GM23248 (cell line): ENCODE measurements around the gene TACR1. TPM values are rescaled to one million over a fixed set of nuclear protein-coding genes. Genes with fewer than 3 reads are reported as not detected.

Source experiments
- DNase-seq: peaks from one replicate; pipeline ENCODE4 v3.0.0-alpha.2; 2015
- H2AFZ ChIP-seq: fragments of 200-600 bp; sonication (generic); 2 replicates; pipeline ENCODE4 v1.6.1; 2016; ENCODE audit warnings: antibody characterized with exemption
- H3F3A ChIP-seq: fragments of 200-600 bp; sonication (generic); 2 replicates; pipeline ENCODE4 v1.6.1; 2016; ENCODE audit warnings: mild to moderate bottlenecking, antibody characterized with exemption, mixed run types; ENCODE audit not compliant: insufficient read depth
- H3K27ac ChIP-seq: fragments of 200-600 bp; sonication (generic); 2 replicates; pipeline ENCODE4 v1.5.1; 2016; ENCODE audit warnings: mild to moderate bottlenecking
- H3K27me3 ChIP-seq: fragments of 200-600 bp; sonication (generic); replicated peaks from 2 replicates; pipeline ENCODE4 v1.6.1; 2016; ENCODE audit warnings: mild to moderate bottlenecking; ENCODE audit not compliant: insufficient read depth
- H3K36me3 ChIP-seq: fragments of 200-600 bp; sonication (generic); 2 replicates; pipeline ENCODE4 v1.6.1; 2016; ENCODE audit warnings: low read depth, mild to moderate bottlenecking
- H3K4me1 ChIP-seq: fragments of 200-600 bp; sonication (generic); 2 replicates; pipeline ENCODE4 v1.6.1; 2016; ENCODE audit warnings: mild to moderate bottlenecking; ENCODE audit not compliant: insufficient read depth
- H3K4me2 ChIP-seq: fragments of 200-600 bp; sonication (generic); one replicate; pipeline ENCODE4 v1.6.1; 2016; ENCODE audit warnings: mild to moderate bottlenecking; ENCODE audit not compliant: unreplicated experiment
- H3K4me3 ChIP-seq: fragments of 200-600 bp; sonication (generic); 2 replicates; pipeline ENCODE4 v1.5.1; 2016; ENCODE audit warnings: mild to moderate bottlenecking
- H3K79me2 ChIP-seq: fragments of 200-600 bp; sonication (generic); 2 replicates; pipeline ENCODE4 v1.6.1; 2016; ENCODE audit warnings: mild to moderate bottlenecking; ENCODE audit not compliant: insufficient read depth
- H3K9ac ChIP-seq: fragments of 200-600 bp; sonication (generic); 2 replicates; pipeline ENCODE4 v1.6.1; 2016; ENCODE audit warnings: mild to moderate bottlenecking
- H3K9me2 ChIP-seq: fragments of 200-600 bp; sonication (generic); 2 replicates; pipeline ENCODE4 v1.6.1; 2016; ENCODE audit warnings: mixed run types, mild to moderate bottlenecking, moderate library complexity; ENCODE audit not compliant: insufficient read depth
- H3K9me3 ChIP-seq: fragments of 200-600 bp; sonication (generic); one replicate; pipeline ENCODE4 v1.6.1; 2017; ENCODE audit warnings: low read depth
- H4K20me1 ChIP-seq: fragments of 200-600 bp; sonication (generic); 2 replicates; pipeline ENCODE4 v1.6.0; 2016; ENCODE audit not compliant: insufficient read depth
- EZH2 ChIP-seq: fragments of 200-600 bp; sonication (generic); IDR thresholded peaks from 2 replicates; pipeline ENCODE4 v1.6.1; 2018; ENCODE audit warnings: antibody characterized with exemption, mild to moderate bottlenecking; ENCODE audit not compliant: insufficient read depth, poor library complexity, severe bottlenecking
- EZH2phosphoT487 ChIP-seq: fragments of 200-600 bp; sonication (generic); IDR thresholded peaks from 2 replicates; pipeline ENCODE4 v1.6.1; 2018; ENCODE audit warnings: antibody characterized with exemption, moderate library complexity, mild to moderate bottlenecking, low read depth; ENCODE audit not compliant: insufficient read depth
- WGBS, 2 experiments: methylation state at CpG; one replicate each; pipeline ENCODE4 v1.1.6; 2015 to 2017; ENCODE audit warnings: low lambda C conversion rate in 2 of 2, low coverage in 1 of 2; ENCODE audit errors: missing lambda C conversion rate in 2 of 2; 5-methylcytosine and 5-hydroxymethylcytosine counted together
- in situ Hi-C: fragments of 300-500 bp; cut with MboI; formaldehyde crosslinking; loops from 2 replicates; pipeline ENCODE4 v1.15.0; 2020
- polyA plus RNA-seq: library from polyadenylated mRNA; unstranded; fragments of >200 nt; fragmentation: Nextera tagmentation; extraction: Ambion mirVana; gene quantifications from 2 replicates; pipeline ENCODE4 v1.2.1, GENCODE V29; 2016
- total RNA-seq: library from RNA; depleted of rRNA; stranded (reverse); fragments of >200 nt; shearing (Covaris generic); gene quantifications from 2 replicates; pipeline ENCODE4 v1.2.3, GENCODE V29; 2014

TACR1 gene
- total and polyA plus RNA-seq, 2 experiments from 2014 or later: 0.11 to 0.65 TPM

DNA sequence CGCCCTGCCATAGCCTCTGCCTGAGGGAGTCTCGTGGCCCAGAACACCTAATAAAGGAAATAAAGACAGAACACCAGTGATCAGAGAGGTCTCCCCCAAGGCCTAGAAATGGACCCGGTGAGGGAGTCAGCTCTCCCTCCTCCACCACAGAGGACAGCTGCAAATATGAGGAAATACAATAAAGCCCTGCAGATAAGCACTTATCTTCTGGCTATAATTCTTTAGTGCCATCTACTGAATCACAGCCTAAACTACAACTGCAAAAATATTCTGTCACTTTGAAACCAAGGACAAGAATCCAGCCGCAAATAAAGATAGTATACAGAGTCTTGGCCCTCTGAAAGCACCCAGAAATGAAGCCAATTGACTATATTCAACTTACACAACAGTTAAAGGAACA, 42.4 kb upstream of the TACR1 start:
- Histone ChIP-seq H3K4me3 (no peak overlapping the region), H3K9me2 (no peaks in the 10 kb centered on the region), H3F3A (peaks cover 6% of the 10 kb centered on the region; the same call in 1 of the 2 replicates), H3K27ac (no peak overlapping the region), H3K9ac (no peak overlapping the region), H3K9me3 (no peaks in the 10 kb centered on the region), H2AFZ (no peak overlapping the region), H3K27me3 (no peaks in the 10 kb centered on the region), H3K79me2 (no peaks in the 10 kb centered on the region), H4K20me1 (no peaks in the 10 kb centered on the region), H3K4me1 (peaks cover 19% of the 10 kb centered on the region), H3K36me3 (no peaks in the 10 kb centered on the region), H3K4me2 (no peak overlapping the region)
- 88 to 92% methylated on average over 4 of the region's 4 CpGs for WGBS, 2 experiments
- no peak for TF ChIP-seq EZH2
- in situ Hi-C loops: no loop called here
- peak; percentile 17 for DNase-seq

DNA sequence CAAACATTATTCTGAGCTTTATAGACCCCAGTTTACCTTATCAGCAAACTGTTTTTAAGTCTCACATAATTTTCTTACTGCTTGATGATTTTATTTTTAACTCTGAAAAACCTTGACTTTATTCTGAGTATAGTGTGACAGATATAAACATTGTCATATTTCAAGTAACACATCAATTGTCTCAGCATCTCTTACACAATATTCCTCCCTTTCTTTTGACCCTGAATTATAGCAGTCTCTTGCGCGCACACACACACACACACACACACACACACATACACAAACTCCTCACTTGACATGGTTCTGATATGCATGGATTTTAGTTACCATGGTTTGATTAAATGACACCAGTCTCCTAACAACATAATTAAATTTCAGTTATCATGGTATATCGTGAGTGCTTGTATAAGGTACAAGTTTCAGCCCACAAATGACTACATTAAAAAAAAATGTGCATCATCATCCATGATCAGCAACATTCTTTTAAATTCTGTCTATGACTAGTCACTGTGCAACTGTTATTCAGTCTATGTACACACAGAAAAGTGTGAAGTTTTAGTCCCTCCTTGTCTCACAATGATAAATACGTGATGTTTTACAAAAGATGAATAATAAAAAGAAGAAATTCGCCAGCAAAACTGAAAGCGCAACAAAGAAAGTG, 39.5 kb upstream of the TACR1 start:
- peak overlapping the region; percentile 68 for H2AFZ ChIP-seq
- WGBS, 2 experiments: 47 to 50% methylated on average over 6 of the region's 6 CpGs
- H3K36me3 ChIP-seq: no peaks in the 10 kb centered on the region
- H3F3A ChIP-seq: peaks cover 6% of the 10 kb centered on the region; the same call in 1 of the 2 replicates
- H3K9ac ChIP-seq: peak overlapping the region; percentile 69
- peak overlapping the region; percentile 48 for H3K4me3 ChIP-seq
- peak; percentile 86 for DNase-seq
- H3K27ac ChIP-seq: peak overlapping the region; percentile 87
- H3K4me1 ChIP-seq: peaks cover 27% of the 10 kb centered on the region
- no peaks in the 10 kb centered on the region for H3K27me3 ChIP-seq
- TF ChIP-seq EZH2: no peak
- TF ChIP-seq EZH2phosphoT487: no peak
- H4K20me1 ChIP-seq: no peaks in the 10 kb centered on the region
- no peaks in the 10 kb centered on the region for H3K79me2 ChIP-seq
- H3K9me2 ChIP-seq: no peaks in the 10 kb centered on the region
- peak overlapping the region; percentile 66 for H3K4me2 ChIP-seq
- no peaks in the 10 kb centered on the region for H3K9me3 ChIP-seq
- in situ Hi-C loops: no loop called here

DNA sequence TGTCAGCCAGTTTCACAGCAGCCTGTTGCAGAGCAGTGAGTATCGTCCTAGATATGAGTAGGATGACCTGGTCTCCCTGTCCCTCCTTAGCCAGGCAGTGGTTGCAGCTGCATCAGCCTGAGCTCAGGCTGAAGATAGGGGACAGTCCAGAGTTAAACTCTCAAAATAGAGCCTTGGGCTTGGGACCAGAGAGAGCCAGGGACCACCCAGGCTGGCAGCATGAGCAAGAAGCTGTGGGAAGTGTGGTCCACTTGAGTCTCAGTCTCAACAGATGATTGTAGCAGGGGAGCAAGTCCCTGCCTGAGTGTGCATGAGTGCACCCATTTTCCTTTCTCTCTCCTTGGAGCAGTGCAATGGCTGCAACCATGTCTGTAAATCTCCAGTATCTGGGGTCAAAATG, 38.0 kb upstream of the TACR1 start:
- peaks cover 6% of the 10 kb centered on the region; the same call in 1 of the 2 replicates for H3F3A ChIP-seq
- no peak overlapping the region for H2AFZ ChIP-seq
- H3K9ac ChIP-seq: no peak overlapping the region
- peaks cover 27% of the 10 kb centered on the region for H3K4me1 ChIP-seq
- no peak for DNase-seq
- in situ Hi-C loops: no loop called here
- WGBS, 2 experiments: 88 to 100% methylated on average over 1 of the region's 1 CpG
- H3K79me2 ChIP-seq: no peaks in the 10 kb centered on the region
- H3K27me3 ChIP-seq: no peaks in the 10 kb centered on the region
- H3K9me2 ChIP-seq: no peaks in the 10 kb centered on the region
- H3K36me3 ChIP-seq: no peaks in the 10 kb centered on the region
- H3K4me3 ChIP-seq: no peak overlapping the region
- H3K27ac ChIP-seq: no peak overlapping the region
- H4K20me1 ChIP-seq: no peaks in the 10 kb centered on the region
- H3K9me3 ChIP-seq: no peaks in the 10 kb centered on the region
- no peak overlapping the region for H3K4me2 ChIP-seq
- TF ChIP-seq EZH2 (no peak), EZH2phosphoT487 (no peak)

DNA sequence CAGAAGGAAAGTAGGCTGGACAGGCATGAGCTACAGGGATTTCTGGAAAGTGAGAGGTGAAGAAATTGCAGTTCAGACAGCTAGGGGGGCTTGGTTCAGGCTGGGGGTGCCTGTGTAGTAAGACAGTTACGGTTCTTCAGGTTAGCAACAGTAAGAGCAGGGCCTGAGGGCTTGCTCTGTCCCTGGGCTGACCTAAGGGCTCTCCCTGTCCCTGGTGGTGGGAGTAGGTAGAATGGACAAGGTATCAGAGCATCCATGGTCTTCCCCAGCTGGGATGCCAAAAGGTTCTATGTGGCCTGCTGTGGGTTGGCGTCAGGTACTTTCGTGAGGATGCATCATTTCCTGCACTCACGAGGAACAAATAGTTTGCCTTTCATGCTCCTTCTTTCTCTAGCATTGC, 34.6 kb upstream of the TACR1 start:
- no peaks in the 10 kb centered on the region for H3K79me2 ChIP-seq
- WGBS, 2 experiments: 81 to 88% methylated on average over 4 of the region's 4 CpGs
- no peak overlapping the region for H2AFZ ChIP-seq
- no peaks in the 10 kb centered on the region for H4K20me1 ChIP-seq
- H3K27ac ChIP-seq: no peak overlapping the region
- DNase-seq: no peak
- H3K9me2 ChIP-seq: no peaks in the 10 kb centered on the region
- peaks cover 16% of the 10 kb centered on the region for H3K4me1 ChIP-seq
- no peaks in the 10 kb centered on the region for H3K36me3 ChIP-seq
- in situ Hi-C loops: no loop called here
- H3F3A ChIP-seq: no peaks in the 10 kb centered on the region
- H3K9me3 ChIP-seq: no peaks in the 10 kb centered on the region
- H3K4me2 ChIP-seq: no peak overlapping the region
- no peaks in the 10 kb centered on the region for H3K27me3 ChIP-seq
- TF ChIP-seq EZH2phosphoT487: no peak
- no peak for TF ChIP-seq EZH2
- no peak overlapping the region for H3K9ac ChIP-seq
- H3K4me3 ChIP-seq: no peak overlapping the region
